ENCODE data around the gene RCC2. TPM values are rescaled to one million over a fixed set of nuclear protein-coding genes. Genes with fewer than 3 reads are reported as not detected.
A peak's percentile ranks its signal among the peaks of the same experiment; 100 is the strongest.

Gene RCC2
- total RNA-seq, 1 experiment from 2014 or later: 473 TPM

DNA sequence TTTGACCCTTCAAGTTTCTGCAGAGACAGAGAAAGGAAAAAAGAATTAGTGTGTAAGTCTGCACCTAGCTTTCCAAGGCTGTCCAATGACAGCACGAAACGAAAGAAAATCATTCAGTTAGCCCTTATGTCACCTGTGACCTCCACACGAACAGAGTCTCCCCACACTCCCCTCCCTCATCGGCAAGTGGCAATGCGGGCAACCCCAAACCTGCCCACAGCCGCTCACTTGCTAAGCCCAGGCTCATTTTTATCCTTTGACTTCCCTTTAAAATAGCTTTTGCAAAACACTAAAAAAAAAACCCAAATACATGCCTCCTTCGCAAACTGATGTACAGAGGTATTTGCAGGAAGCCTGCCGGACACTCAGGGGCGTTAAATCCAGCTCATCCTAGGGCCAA lies 10.3 kb downstream of the RCC2 start:
- H3K27ac Mint-ChIP-seq: peak overlapping the region; percentile 8 to 86 (median 81); a peak in 6 of 7 replicates
- H2AK5ac ChIP-seq (ENCODE audit: insufficient read length, low read length): no peak overlapping the region
- H3K4me1 ChIP-seq (ENCODE audit: insufficient read depth, low read length): peaks cover 11% of the 10 kb centered on the region; the same call in 1 of the 2 replicates
- no peak overlapping the region for H4K8ac ChIP-seq (replicated peaks; ENCODE audit: insufficient read length, low read depth, low read length)
- peaks cover 4% of the 10 kb centered on the region for H3K23me2 ChIP-seq (ENCODE audit: insufficient read length, low read depth, low read length, poor library complexity, severe bottlenecking)
- no peak for DNase-seq
- H4K20me1 ChIP-seq (ENCODE audit: control insufficient read depth, insufficient read depth, insufficient read length): peaks cover 6% of the 10 kb centered on the region
- H3K18ac ChIP-seq (ENCODE audit: insufficient read length, low read depth, low read length): no peak overlapping the region
- no peaks in the 10 kb centered on the region for H3K9me3 ChIP-seq (ENCODE audit: control insufficient read depth, low read depth, low read length)
- no peaks in the 10 kb centered on the region for H3K9me3 Mint-ChIP-seq
- H3K4me2 ChIP-seq (ENCODE audit: insufficient read depth, insufficient read length, low read length): no peak overlapping the region
- no peak overlapping the region for H3K56ac ChIP-seq (ENCODE audit: insufficient read length, low read depth, low read length)
- H3K14ac ChIP-seq (ENCODE audit: insufficient read depth, low read length): no peak overlapping the region; the same call in 1 of the 2 replicates
- no peak overlapping the region for H3K4ac ChIP-seq (ENCODE audit: low read depth, low read length)
- no peak overlapping the region for H2BK15ac ChIP-seq (ENCODE audit: low read depth, low read length)
- no peak overlapping the region for H3T11ph ChIP-seq (ENCODE audit: low read length)
- H3K27me3 ChIP-seq (ENCODE audit: insufficient read depth, low read length): no peaks in the 10 kb centered on the region
- no peak overlapping the region for H2BK120ac ChIP-seq (ENCODE audit: low read depth, low read length, poor library complexity, severe bottlenecking)
- H3K9ac ChIP-seq (ENCODE audit: extremely low read depth, insufficient read length, low read length): no peak overlapping the region
- H3K4me1 Mint-ChIP-seq: peaks cover 40 to 46% of the 10 kb centered on the region in 2 experiments
- H2BK12ac ChIP-seq (ENCODE audit: insufficient read length, low read depth, low read length): no peak overlapping the region
- no peak overlapping the region for H2BK20ac ChIP-seq (ENCODE audit: low read depth, low read length, poor library complexity, severe bottlenecking)
- peak overlapping the region in 1 of 2 experiments; percentile 19; a peak in 3 of 5 replicates for H3K4me3 Mint-ChIP-seq
- no peak overlapping the region for H4K5ac ChIP-seq (ENCODE audit: insufficient read length, low read depth, low read length)
- no peak overlapping the region for H2AFZ ChIP-seq (ENCODE audit: low read length)
- H4K91ac ChIP-seq (ENCODE audit: insufficient read length, low read depth, low read length): no peak overlapping the region
- H2BK5ac ChIP-seq (ENCODE audit: insufficient read length, low read length): no peak overlapping the region
- no peak overlapping the region for H3K27ac ChIP-seq (ENCODE audit: insufficient read length, low read depth, low read length)
- TF ChIP-seq, protein P1, sequence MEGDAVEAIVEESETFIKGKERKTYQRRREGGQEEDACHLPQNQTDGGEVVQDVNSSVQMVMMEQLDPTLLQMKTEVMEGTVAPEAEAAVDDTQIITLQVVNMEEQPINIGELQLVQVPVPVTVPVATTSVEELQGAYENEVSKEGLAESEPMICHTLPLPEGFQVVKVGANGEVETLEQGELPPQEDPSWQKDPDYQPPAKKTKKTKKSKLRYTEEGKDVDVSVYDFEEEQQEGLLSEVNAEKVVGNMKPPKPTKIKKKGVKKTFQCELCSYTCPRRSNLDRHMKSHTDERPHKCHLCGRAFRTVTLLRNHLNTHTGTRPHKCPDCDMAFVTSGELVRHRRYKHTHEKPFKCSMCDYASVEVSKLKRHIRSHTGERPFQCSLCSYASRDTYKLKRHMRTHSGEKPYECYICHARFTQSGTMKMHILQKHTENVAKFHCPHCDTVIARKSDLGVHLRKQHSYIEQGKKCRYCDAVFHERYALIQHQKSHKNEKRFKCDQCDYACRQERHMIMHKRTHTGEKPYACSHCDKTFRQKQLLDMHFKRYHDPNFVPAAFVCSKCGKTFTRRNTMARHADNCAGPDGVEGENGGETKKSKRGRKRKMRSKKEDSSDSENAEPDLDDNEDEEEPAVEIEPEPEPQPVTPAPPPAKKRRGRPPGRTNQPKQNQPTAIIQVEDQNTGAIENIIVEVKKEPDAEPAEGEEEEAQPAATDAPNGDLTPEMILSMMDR (conservative IDR thresholded peaks at IDR 0.05): no peak
- H3K36me3 Mint-ChIP-seq (ENCODE audit: insufficient read depth in 1 of 3, low read depth in 3 of 3): peaks cover 67 to 89% (median 86%) of the 10 kb centered on the region in 3 experiments
- H3K27me3 Mint-ChIP-seq (ENCODE audit: low read depth): no peaks in the 10 kb centered on the region; the same call in 1 of the 2 replicates
- no peak overlapping the region for H3K23ac ChIP-seq (ENCODE audit: insufficient read length, low read depth, low read length)
- WGBS (ENCODE audit: extremely low coverage, insufficient read length, low lambda C conversion rate): no CpG with 5 or more reads among the region's 9 CpGs
- peaks cover 9% of the 10 kb centered on the region for H3K79me1 ChIP-seq (ENCODE audit: insufficient read depth, low read depth, low read length, poor library complexity, severe bottlenecking)
- H3K79me2 ChIP-seq (ENCODE audit: insufficient read depth, low read length): peaks cover 60% of the 10 kb centered on the region; the same call in 1 of the 2 replicates
